ENCODE data around the gene CCDC167. TPM values are rescaled to one million over a fixed set of nuclear protein-coding genes. Genes with fewer than 3 reads are reported as not detected.

CCDC167 gene
- total RNA-seq, 4 donors from 2014 or later = 8.7 to 47.6 (median 18.5) TPM; not detected in 1

DNA sequence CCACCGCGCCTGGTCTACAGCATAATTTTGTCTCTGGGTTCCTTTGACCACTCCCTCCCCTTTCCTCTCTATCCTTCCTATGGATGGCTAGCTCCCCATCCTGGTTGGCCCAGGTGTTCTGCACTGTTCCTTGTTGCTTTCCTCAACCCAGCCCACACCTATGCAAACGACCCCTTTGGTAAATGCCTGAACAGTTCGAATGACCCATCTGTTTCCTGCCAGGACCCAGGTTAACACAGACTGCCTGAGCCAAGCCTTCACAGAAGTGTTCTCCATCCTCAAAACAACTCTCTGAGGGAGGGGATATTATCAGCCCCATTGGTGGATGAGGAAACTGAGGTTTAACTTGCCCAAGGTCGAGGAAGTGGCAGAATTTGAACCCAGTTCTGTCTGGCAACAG lies 44.8 kb upstream of the CCDC167 start:
- Histone ChIP-seq H3K4me3 (no peak overlapping the region), H3K27me3 (no peaks in the 10 kb centered on the region), H3K27ac (no peak overlapping the region), H3K4me1 (no peaks in the 10 kb centered on the region), H3K36me3 (no peaks in the 10 kb centered on the region), H3K9me3 (no peaks in the 10 kb centered on the region)
- intact Hi-C loops (cut with DNase I; ENCODE audit: low total_unique reads) = no loop called here
- TF ChIP-seq, protein P1, sequence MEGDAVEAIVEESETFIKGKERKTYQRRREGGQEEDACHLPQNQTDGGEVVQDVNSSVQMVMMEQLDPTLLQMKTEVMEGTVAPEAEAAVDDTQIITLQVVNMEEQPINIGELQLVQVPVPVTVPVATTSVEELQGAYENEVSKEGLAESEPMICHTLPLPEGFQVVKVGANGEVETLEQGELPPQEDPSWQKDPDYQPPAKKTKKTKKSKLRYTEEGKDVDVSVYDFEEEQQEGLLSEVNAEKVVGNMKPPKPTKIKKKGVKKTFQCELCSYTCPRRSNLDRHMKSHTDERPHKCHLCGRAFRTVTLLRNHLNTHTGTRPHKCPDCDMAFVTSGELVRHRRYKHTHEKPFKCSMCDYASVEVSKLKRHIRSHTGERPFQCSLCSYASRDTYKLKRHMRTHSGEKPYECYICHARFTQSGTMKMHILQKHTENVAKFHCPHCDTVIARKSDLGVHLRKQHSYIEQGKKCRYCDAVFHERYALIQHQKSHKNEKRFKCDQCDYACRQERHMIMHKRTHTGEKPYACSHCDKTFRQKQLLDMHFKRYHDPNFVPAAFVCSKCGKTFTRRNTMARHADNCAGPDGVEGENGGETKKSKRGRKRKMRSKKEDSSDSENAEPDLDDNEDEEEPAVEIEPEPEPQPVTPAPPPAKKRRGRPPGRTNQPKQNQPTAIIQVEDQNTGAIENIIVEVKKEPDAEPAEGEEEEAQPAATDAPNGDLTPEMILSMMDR (IDR thresholded peaks at IDR 0.05) = no peak
- no peak for TF ChIP-seq POLR2A (IDR thresholded peaks at IDR 0.05)
- no peak for DNase-seq

DNA sequence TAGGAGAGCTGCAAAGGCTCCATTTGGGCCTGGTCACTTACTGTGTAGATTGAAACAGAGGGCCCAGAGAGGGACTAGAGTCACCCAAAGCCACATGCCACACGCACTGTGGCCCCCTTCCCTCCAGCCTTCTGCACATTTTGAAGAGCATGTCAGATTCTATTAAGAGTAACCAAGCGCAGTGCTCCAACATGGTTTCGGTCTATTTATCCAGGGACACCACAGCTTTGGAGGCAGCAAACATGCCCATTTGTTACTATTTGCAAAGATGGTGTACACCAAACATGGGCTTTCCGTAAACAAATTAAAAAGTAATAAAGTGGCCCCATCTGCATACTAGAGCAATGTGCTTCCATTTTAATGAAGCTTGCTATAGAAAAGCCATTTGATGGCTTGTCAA lies 43.7 kb upstream of the CCDC167 start:
- Histone ChIP-seq H3K36me3 (no peaks in the 10 kb centered on the region), H3K4me3 (no peak overlapping the region), H3K27me3 (no peaks in the 10 kb centered on the region), H3K4me1 (no peaks in the 10 kb centered on the region), H3K9me3 (no peaks in the 10 kb centered on the region), H3K27ac (no peak overlapping the region)
- TF ChIP-seq, protein P1 (IDR thresholded peaks at IDR 0.05) = no peak
- TF ChIP-seq POLR2A (IDR thresholded peaks at IDR 0.05) = no peak
- intact Hi-C loops (cut with DNase I; ENCODE audit: low total_unique reads) = no loop called here
- DNase-seq = no peak

DNA sequence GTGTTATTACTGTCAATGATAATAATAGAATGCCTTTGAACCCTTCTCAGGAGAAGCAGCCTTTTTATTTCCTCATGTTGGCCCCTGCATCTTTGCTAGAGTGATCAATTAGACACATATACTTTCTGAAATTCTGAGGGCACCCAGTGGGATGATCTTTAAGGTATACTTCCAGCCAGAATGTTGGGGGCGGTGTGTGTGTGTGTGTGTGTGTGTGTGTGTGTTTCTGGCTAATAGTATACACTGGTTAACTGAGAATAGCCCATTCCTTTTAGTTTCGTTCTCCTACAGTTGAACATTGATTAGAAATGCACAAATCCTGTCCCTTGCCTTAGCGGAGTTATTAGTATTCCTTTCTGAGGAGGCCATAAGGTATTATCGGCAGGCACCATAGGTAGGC lies 41.7 kb upstream of the CCDC167 start:
- Histone ChIP-seq H3K36me3 (no peaks in the 10 kb centered on the region), H3K27ac (no peak overlapping the region), H3K4me3 (no peak overlapping the region), H3K27me3 (no peaks in the 10 kb centered on the region), H3K9me3 (no peaks in the 10 kb centered on the region), H3K4me1 (no peaks in the 10 kb centered on the region)
- intact Hi-C loops (cut with DNase I; ENCODE audit: low total_unique reads) = no loop called here
- no peak for TF ChIP-seq POLR2A (IDR thresholded peaks at IDR 0.05)
- TF ChIP-seq, protein P1 (IDR thresholded peaks at IDR 0.05) = no peak
- no peak for DNase-seq

DNA sequence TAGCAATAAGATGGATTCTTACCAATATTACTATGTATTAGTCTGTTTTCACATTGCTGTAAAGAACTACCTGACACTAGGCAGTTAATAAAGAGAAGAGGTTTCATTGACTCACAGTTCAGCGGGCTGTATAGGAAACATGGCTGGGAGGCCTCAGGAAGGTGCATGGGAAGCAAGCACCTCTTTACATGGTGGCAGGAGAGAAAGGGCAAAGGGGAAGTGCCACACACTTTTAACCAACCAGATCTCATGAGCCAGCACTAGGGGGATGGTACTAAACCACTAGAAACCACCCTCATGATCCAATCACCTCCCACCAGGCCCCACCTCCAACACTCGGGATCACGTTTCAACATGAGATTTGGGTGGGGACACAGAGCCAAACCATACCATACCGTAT lies 40.7 kb upstream of the CCDC167 start:
- Histone ChIP-seq H3K36me3 (no peaks in the 10 kb centered on the region), H3K4me1 (no peaks in the 10 kb centered on the region), H3K4me3 (no peak overlapping the region), H3K27me3 (no peaks in the 10 kb centered on the region), H3K9me3 (no peaks in the 10 kb centered on the region), H3K27ac (no peak overlapping the region)
- no peak for DNase-seq
- TF ChIP-seq, protein P1 (IDR thresholded peaks at IDR 0.05) = no peak
- TF ChIP-seq POLR2A (IDR thresholded peaks at IDR 0.05) = no peak
- intact Hi-C loops (cut with DNase I; ENCODE audit: low total_unique reads) = no loop called here

DNA sequence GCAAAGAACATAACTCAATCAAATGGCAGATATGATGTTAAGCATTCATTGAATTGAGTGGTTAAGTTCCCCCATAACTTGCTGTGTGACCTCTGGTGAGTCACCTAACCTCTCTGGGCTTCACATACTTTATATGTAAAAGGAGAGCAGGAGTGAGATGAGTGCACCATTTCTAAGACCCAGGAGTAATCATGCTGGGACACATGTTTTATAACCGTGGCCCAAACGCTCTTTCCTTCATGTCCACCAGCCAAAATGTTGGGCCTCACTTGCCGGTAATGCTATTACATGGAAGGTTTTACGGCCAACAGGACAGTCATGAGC lies 40.3 kb upstream of the CCDC167 start:
- Histone ChIP-seq H3K27me3 (no peaks in the 10 kb centered on the region), H3K36me3 (no peaks in the 10 kb centered on the region), H3K4me1 (no peaks in the 10 kb centered on the region), H3K27ac (no peak overlapping the region), H3K9me3 (no peaks in the 10 kb centered on the region), H3K4me3 (no peak overlapping the region)
- TF ChIP-seq POLR2A (IDR thresholded peaks at IDR 0.05) = no peak
- TF ChIP-seq, protein P1 (IDR thresholded peaks at IDR 0.05) = no peak
- intact Hi-C loops (cut with DNase I; ENCODE audit: low total_unique reads) = no loop called here
- no peak for DNase-seq

Measured in uterus (tissue), 4 donors.